Stimulated activated CD4-positive, alpha-beta T cell treated with anti-CD3 and anti-CD28 coated beads, Interleukin-4, amount 100 ng/mL, for 4 hours (primary cell): ENCODE results near the gene ADCY4.

Experiments
- DNase-seq, 2 experiments: peaks; one replicate each; pipeline ENCODE4 v3.0.0-alpha.2; 2020

Gene ADCY4

GRCh38 chr14:24293525-24293924 is 41.3 kb downstream of the ADCY4 start:
- DNase-seq, result no peak

- DNase-seq, result no peak
Measured at GRCh38 chr14:24292118-24292807, 42.6 kb downstream of the ADCY4 start.

DNA sequence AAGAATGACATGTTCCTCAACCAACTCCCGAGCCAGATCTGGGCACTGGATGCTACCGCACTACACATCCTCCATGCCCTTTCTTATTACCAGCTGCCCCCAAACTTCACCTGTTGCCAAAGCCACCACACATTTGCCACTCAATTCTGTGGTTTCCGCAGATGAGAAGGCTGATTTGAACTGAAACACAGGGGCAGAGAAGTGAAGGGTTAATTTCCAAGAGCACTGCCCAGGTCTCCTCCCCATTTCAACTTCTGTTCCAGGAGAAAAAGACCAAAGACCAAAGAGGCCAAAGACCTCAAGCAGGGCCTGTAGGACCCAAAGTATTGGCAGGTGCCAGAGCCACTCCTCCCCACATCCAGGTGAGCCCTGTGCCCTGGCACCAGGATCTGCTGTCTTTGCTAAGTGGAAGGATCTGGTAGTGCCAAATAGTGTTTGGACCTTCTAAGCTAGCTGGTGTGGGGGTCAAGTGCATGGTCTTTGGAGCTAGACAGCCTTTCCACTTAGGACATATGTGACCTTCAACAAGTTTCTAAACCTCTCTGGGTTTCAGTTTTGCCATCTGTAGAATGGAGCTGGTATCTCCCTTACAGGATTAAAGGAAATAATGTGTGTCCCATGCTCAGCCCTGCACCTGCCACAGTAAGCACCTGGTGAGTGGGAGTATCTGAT is 43.3 kb downstream of the ADCY4 start:
- no peak for DNase-seq

DNA sequence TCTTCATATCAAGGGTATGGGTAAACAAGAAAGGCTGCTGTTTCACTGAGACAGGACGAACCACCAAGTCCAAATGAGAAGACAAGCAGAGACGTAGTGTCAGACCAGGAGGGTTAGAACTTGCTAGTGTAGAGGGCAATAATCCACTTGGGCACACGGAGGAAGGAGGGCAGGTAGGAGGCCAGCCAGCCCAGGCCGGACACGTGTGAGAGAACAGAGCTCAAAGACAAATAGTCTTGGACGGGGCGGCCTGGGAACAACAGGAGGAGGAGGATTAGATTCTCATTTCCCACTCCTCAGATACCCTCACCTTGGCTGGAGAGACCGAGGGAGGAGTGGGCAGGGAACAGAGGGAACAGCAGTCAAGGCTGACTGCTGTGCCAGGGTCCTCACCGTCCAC is 44.1 kb downstream of the ADCY4 start:
- DNase-seq, result no peak

DNA sequence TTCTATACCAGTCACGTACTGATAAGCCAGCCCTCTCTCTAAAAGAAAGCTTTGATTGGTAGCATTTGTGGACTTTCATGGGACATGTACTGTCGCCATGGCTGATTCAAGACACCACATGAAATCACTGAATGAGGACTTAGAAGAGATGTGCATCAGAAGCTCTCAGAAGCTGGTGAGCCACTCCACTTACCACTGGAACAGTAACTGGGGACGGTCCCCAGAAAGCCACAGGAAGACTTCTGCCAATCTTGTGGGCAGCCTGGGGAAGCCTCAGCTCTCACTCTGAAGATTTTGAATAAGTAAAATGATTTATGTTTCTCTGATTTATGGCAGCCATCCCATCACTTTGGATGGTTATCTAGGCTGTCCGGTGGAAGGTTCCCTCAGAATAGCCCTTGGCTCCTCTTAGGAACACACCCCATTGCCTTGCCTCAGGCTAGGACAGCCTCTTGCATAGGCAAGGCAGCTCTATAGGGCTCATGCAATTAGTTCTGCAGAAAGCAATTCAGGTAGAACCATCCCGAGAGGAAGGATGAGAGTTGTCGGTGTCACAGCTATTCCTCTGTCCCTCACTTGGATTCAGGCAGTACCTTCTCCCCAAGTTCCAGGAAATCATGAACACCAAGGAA is 45.1 kb downstream of the ADCY4 start:
- peak; percentile 28 to 30 for DNase-seq

GRCh38 chr14:24286996-24287395 is 47.9 kb downstream of the ADCY4 start:
- no peak for DNase-seq

DNA sequence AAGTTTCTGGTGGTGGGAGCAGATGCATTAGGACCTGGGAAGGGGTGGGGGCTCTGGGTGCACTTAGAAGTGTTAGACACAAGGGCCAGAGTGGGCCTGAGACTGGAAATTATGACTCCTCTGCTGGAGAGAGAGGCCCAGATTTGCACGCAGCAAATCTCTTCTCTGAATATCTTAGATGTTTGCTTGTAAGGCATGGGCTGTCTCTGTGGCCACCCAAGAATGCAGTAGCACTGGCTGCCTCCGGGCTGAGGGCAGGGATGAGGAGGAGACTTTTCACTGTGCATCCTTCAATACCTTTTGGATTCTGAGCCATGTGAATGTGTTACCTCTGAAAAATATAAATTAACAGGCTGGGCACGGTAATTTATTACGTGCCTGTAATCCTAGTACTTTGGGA is 49.5 kb downstream of the ADCY4 start:
- DNase-seq, result no peak

- DNase-seq, result no peak
Measured at GRCh38 chr14:24284501-24285035, 50.3 kb downstream of the ADCY4 start.

GRCh38 chr14:24283796-24284460 is 50.9 kb downstream of the ADCY4 start:
- no peak for DNase-seq

DNA sequence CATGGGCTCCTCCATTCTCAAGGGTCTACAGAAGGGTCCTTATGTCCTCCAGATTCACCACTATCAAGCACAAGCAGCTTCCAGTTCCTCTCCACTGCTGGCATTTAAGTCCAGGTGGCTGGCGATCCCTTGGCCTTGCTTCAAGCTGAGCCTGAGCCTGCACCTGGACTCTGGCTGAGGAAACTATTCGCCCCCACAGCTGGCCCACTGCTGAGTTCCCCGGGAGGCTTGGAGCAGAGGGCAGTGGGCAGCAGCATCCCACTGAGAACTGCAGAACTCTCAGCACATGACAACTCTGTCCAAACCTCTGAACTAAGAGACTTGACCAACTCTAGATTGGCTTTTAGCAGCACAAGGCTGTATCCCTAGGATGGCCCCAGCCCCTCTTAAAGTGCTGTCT is 52.1 kb downstream of the ADCY4 start:
- no peak for DNase-seq

GRCh38 chr14:24281636-24282035 is 53.2 kb downstream of the ADCY4 start:
- no peak for DNase-seq

GRCh38 chr14:24280797-24281460 is 53.9 kb downstream of the ADCY4 start:
- DNase-seq, result no peak

DNA sequence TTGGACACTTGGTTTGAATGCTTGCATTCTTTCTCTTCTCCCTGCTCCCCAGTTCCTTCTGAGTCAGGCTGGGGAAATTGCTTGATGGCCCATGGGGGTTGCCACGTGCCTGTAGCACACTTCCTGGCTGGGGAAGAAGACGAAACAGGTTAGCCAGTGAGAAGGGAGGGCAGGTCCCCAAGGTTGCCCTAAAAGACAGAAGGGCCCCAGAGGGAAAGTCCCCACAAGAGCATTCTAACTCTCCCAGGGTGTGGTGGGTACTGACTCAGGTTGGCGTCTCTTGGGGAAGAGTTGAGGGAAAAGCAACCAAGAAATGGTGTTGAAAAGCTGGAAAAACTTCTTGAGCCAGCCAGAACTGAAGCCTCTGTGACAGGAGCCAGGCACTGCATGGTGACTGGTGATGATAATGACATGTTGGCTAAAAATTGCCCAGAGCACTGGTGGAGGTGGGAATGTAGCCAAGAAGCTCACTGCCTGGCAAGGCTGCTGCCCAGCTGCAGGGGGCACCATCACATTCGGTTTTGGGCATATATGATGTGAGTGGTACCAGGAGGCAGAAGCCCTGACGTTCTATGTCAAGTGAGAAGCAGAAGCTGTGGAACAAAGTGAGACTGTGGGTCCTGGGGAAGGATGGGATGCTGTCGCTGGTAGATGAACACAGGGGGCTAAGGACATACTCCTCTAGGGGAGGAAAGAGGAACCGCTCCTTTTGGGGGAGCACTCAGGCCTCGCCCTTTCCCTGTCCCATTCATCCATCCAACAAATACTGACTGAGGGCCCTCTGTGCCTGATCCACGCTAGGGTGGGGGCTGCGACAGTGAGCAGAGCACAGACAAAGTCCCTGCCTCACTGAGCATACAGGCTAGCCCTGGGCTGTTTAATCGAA is 55.3 kb downstream of the ADCY4 start:
- DNase-seq, result peak; percentile 41 to 66

- no peak for DNase-seq
Measured at GRCh38 chr14:24278424-24278823, 56.4 kb downstream of the ADCY4 start.

GRCh38 chr14:24277606-24278321 is 57.1 kb downstream of the ADCY4 start:
- DNase-seq, result peak in 1 of 2 experiments; percentile 20

GRCh38 chr14:24277071-24277470 is 57.8 kb downstream of the ADCY4 start:
- no peak for DNase-seq

- DNase-seq, result peak; percentile 29 to 72
Measured at GRCh38 chr14:24274101-24274543, 60.7 kb downstream of the ADCY4 start.

- no peak for DNase-seq
Measured at GRCh38 chr14:24273422-24273998, 61.4 kb downstream of the ADCY4 start.

DNA sequence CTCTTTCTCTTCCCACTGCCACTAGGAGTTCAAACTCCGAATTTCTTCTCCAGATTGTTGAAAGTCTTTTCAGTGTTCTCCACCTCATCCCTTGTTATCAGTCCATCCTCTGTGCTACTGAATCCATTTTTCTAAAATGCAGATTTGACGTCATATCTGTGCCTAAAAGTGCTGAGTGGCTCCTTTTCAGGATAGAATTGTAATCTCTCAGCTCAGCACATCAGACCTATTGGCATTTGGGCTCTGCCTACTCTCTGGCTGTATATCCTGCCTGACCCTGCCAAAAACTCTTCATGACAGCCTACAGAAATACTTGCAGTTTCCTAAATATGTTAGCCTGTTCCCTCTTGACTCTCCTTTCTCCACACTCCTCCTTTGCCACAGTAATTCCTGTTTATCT is 62.4 kb downstream of the ADCY4 start:
- no peak for DNase-seq

DNA sequence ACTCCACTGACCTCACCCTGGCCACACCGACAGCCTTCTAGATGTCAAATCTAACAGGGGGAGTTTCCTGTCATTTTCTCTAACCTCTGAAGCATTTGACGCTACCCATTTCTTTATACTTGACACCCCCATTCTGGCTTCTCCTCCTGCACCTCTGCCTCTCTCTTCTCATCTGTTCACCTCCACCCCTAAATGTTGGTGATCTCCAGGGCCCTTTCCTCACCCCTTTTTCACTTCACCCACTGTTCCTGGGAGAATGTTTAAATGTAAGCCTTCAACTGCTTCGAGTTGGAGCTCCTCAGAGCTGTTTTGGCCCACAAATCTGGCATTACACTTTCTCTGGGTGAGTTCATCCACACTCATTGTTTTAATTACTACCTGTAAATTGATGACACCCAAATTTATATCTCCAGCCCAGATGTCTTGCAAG is 63.0 kb downstream of the ADCY4 start:
- DNase-seq, result no peak
